CD4-positive, alpha-beta T cell treated with Interleukin-12 subunit alpha and Interleukin-12 subunit beta, for 1 hour (primary cell): Measurements from ENCODE around the gene PKLR.
"Not testable (repeated sequence)": the region's sequence is repeated elsewhere in the genome, so short reads cannot be mapped to it uniquely, and the experiment has no call there.

Experiments
- DNase-seq: peaks from one replicate; pipeline ENCODE4 v3.0.0-alpha.2; 2020

PKLR gene

DNA sequence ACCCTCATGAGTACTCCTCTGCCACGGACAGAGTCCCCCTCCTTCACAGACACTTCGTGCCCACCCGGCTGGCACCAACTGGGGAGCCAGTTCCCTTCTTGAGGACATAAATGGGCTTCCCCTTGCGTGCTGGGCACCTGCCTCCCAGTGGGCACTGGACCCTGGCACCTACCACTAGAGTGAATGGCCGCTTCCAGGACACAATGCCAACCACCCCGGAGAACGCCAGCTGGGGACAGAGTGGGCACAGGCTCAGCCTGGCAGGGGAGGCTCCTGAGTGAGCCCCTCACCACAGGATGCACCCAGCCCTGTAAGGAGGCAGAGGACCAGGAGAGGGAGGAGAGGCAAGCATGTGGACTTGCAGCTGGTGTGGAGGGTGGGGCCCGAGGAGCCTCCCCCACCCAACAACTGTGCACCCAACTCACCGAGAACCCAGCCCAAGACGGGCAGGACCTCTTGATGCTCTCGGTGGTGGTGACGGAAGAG, 47.0 kb downstream of the PKLR start:
- DNase-seq: no peak

DNA sequence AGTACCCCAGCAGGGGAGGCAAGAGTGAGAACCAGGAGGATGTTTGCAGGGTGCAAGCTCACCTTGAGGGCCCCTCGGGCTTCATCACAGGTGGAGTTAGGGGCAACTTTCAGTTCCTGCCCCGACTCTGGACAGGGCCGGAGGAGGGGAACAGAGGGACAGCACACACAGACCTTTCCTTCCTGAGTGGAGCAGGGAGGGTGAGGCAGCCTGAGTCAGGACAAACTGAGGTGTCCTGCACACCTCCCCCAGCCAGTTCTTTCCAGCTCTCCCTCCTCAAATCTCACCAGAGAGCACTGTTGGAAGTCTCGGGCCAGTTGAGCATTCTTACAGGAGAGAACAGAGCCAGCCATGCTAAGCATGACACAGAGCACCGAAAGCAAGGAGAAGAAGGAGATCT, 47.4 kb downstream of the PKLR start:
- DNase-seq: no peak

DNA sequence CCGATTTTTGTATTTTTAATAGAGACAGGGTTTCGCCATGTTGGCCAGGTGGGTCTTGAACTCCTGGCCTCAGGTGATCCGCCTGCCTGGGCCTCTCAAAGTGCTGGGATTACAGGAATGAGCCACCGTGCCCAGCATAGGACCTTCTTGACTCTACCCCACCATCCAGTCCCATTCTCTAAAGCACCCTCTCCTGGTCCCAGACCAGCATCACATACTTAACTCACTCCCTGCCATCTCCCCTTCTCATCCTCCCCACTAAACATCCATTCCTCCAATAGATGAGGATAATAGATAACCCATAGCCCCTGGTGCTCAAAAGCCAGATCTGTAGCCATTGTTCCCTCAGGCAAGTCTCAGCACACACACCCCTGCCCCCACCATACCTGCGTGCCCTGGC, 48.0 kb downstream of the PKLR start:
- DNase-seq: no peak

DNA sequence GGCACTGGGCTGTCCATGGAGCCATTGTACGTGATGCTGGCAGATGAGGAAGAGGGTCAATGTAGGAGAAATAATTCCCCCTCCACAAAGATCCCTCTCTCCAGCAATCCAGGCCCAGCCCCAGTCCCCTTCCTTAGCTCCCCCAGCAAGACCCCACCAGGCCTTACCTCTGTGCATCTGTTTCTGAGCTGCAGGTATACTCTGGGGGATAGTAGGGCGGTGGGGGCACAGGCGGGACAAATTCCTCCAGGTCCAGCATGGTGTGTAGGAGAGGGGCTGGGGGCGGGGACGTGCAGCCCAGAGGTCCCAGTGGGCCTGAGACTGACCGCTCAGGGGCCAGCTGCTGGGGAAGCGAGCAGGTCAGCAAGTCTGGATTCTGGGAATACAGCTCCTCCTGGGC, 49.7 kb downstream of the PKLR start:
- no peak for DNase-seq

DNA sequence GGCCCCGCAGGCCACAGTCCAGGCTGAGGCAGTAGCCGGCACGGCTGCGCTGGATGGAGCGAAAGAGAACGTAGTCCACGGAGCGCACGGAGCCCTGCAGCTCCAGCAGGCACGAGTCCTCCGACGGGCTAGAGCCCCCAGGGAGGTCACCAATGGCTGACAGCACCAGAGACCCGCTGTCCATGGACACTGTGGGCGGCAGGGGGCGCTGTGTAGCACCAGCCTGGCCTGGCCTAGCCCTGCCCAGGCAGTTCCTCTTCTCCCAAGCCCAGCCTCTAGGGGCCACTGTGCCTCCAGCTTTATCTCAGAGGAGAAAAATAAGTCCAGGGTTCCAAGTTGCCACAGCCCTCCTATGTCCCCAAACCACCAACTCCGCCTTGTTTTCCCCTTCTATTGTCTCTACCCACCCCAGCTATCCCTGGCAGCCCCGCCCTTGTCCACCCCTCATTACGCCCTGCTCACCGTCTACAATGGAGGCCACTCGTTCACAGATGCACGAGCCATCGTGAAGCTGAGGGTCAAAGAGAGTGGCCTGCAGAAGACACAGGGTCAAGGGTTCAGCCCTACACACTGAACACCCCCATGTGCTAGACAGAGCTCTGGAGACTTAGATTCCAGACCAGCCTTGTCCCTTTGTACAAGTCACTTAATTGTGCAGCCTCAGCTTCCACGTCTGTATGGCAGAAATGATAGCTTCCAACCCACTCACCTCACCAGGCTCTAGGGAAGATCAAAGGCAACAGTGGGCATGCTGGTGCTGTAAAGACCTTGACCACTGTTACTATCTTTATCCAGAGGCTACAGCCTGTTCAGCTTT, 50.4 kb downstream of the PKLR start:
- peak; percentile 95 for DNase-seq

DNA sequence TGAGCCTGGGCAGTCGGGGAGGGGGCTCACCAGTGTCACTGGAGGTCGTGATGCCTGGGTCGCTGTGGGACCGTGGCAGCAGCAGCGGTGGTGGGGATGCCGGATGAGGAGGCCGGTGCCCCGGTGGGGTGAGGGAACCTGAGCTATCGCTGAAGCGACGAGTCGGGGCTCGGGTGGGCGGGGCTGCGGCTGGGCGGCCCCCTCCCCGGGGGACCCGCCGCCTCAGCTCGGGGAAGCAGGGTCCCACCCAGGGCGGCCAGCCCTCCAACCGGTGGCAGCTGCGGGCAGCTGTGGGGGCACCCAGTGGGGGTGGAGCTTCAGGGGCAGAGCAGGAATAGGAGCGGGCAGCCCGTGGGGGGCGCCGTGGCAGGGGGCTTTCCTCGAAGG, 51.0 kb downstream of the PKLR start:
- DNase-seq: no peak

DNA sequence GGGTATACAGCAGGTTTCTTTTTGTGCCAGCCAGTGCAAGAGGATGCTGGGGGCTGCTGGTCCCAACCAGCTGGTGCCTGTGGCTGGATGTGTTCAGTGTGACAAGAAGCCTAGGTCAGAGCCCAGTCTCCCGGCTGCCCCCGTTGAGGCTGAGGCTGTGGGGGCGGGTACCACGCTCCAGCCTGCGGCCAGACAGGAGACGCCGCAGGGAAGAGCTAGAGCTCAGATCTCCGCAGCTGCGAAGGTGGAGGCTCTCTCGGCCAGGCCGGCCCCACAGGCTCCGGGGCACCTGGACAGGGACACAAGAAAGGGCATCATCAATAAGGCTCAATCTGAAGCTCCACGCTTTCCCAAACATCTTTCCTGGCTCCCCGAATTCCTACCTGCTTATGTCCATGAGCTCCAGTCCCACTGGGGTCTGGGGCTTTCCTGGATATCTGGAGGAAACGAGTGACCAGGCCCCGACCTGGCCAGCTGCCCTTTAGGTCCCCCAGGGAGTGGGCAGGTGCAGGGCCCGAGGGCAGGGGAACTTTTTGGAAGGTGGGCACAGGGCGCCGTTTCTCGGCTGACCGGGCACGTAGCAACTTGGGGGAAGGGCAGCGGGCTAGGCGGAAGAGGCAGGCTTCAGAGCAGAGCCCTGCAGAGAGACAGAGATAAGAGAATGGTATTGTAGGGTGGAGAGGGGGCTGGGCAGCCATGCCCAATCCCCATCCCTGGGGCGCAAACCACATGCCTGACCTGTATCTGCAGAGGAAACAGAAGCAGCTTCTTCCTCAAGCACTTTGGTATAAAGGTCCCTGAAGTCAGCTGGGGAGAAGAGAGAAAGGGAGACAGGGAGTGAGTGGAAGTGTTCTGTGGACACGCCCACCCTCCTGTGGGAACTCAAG, 53.3 kb downstream of the PKLR start:
- DNase-seq: no peak

DNA sequence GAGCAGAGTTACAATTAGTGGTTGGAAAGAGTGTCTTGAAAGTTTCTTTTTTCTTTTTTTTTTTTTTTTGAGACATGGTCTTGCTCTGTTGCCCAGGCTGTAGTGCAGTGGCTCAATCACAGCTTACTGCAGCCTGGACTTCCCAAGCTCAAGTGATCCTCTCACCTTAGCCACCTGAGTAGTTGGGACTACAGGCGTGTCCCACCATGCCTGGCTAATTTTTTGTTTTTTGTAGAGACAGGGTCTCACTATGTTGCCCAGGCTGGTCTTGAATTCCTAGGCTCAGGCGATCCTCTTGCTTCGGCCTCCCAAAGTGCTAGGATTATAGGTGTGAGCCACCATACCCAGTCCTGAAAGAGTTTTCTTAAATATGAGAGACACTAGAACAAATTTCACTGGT, 54.4 kb downstream of the PKLR start:
- not testable (repeated sequence) for DNase-seq

DNA sequence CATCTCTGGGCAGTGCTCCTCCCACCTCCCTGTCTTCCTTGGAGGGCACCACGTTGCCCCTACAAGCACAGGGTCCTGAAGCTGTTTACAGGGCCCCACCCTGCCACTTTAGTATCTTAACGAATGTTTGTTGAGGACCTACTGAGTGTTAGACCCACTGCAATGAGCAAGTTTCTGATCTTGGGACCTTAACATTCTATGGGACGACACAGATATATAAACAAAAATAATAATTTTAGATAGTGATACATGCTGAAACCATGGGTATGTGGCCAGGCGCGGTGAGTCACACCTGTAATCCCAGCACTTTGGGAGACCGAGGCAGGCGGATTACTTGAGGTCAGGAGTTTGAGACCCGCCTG, 56.1 kb downstream of the PKLR start:
- no peak for DNase-seq

DNA sequence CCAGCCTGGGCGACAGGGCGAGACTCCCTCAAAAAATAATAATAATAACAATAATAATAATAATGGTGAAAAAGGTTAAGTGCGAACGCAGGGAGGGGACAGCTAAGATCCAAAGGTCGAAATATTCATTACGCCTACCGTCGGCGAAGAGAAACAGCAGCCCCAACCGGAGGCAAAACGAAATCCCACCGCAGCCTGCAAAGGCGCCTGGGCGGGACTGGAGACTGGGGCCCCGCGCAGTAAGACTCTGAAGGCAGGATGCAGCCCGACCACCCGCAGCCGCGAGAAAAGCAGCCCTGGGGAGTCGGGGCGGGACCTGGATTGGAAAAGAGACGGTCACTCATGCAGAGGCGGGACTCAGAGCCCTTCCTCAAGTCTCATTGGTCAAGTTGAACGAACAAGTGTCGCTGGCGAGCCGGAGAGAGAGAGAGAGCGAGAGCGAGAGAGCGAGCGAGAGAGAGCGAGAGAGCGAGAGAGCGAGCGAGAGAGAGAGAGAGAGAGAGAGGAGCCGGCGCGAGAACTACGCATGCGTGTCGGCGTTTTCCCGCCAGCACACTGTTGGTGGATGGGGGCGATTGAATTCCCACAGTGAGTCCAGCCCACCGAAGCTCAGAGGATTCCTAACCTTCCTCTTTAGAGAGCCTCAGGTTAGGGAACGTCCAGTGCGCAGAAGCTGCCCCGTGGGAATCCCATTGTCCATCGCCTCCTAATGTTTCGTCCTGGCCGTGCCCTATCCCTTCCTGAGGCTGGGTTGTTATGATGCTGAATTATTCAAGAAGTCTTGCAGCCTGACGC, 56.7 kb downstream of the PKLR start:
- DNase-seq: peak; percentile 97

DNA sequence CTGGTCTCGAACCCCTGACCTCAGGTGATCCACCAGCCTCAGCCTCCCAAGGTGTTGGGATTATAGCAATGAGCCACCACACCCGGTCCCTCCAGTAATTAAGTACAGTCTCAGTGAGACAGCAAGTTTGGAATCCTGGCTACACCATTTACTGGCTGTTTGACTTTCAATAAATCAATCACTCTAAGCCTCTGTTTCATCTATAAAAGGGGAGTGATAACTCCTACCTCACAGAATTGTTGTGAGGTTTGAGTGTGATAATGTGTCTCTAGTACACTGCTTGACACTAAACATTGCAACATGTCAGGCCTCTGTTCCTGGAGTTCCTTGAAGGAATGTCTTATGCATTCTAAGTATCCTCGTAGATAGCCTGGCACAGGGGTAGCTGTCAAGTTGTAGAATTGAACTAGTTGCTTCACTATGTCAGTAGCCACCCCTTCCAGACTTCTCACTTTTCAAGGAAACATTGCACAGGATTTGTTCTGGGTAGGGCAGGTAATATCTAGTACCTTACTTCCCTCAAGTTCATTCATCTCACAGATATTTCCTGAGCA, 58.4 kb downstream of the PKLR start:
- DNase-seq: no peak

DNA sequence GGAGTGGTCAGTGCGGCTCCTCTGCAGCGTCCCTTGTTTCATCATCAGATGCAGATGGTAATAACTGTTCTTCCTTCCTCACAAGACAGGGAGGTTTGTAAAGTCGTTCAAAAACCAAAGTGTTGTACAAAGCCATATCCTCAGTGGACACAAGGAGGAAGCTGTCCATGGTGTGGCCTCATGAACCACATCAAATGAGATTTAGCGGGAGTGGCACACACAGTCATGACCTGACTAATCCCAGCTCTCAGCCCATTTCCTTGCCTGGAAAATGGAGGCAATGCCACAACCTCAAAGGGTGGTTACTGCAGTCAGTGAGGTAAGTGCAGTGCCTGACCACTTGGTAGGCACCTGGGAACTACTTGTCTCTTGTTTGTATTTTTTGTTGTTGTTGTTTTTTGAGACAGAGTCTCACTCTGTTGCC, 59.4 kb downstream of the PKLR start:
- DNase-seq: no peak

DNA sequence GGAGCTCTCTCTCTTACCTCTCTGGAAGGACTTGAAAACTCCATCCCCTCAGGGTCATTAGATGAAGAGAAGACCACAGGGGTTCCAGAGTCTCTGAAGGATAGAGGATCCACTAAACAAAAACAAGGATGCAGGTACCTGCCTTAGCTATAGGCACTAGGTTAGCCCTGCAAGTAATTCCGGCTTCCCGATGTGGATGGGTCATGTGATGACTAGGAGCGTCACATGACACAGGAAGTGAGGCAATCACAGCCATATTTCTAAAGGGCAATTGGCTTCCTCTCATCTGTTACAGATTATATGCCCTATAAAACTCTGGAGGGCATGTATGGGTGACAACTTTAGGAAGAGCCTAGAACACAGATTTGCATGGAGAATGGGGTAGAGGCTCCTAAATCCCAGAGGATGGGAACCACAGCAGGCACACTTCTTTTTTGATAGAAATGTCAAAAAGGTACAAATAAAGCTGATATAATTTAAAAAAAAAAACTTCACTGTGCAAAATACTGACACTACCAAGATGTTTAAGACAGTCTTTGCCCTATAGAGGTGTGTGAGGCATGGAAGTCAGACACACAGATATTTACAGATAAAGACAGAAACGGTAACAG, 60.1 kb downstream of the PKLR start:
- DNase-seq: peak; percentile 82
